Neuron (in vitro differentiated cells): ENCODE results near the gene NR2F6.

ENCODE experiments used
- H2AFZ ChIP-seq: one replicate; pipeline ENCODE4 v1.6.1; 2013; ENCODE audit warnings: low read depth, mild to moderate bottlenecking, inconsistent platforms, low read length, moderate library complexity
- H3K27me3 ChIP-seq: one replicate; pipeline ENCODE4 v1.6.1; 2013; ENCODE audit warnings: low read length; ENCODE audit not compliant: insufficient read depth
- H3K36me3 ChIP-seq: one replicate; pipeline ENCODE4 v1.6.1; 2013; ENCODE audit warnings: low read length; ENCODE audit not compliant: insufficient read depth
- H3K4me1 ChIP-seq: one replicate; pipeline ENCODE4 v1.6.1; 2013; ENCODE audit warnings: low read length; ENCODE audit not compliant: insufficient read depth
- H3K4me3 ChIP-seq: 2 replicates; pipeline ENCODE4 v1.5.1; 2013; ENCODE audit warnings: mild to moderate bottlenecking, low read length, moderate library complexity
- H3K9me3 ChIP-seq: one replicate; pipeline ENCODE4 v1.6.1; 2013; ENCODE audit warnings: low read length

NR2F6 gene

DNA sequence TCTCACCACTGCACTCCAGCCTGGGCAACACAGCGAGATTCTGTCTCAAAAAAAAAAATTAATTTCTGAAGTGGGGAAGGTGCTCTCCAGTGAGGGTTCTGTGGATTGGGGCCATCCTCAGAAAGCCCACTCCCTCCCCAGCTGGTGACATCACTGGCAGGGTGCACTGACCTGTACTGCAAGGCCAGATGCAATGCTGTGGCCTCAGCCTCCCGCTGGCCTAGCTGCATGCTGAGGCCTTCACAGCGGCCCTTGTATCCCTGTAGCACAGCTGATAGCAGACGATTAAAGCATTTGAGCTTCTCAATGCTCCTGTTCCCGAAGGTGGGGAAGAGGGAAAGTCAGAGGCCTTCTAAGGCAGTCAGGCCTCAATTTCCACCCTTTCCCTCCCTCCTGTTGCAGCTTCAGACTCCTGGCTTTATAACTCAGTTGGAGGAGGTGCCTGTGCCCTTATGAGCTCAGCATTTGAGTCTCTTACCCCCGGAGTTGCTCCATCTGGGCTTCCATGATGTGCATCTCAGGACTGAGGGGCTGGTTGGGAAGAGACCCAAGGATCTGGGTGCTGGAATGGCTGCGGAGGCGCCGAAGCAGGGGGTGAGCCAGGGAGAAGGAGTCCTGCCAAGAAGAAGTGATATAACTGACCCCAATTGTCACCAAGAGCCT, 13.5 kb upstream of the NR2F6 start:
- Histone ChIP-seq H3K9me3 (no peaks in the 10 kb centered on the region), H3K4me3 (no peak overlapping the region), H2AFZ (no peak overlapping the region), H3K4me1 (peaks cover 5% of the 10 kb centered on the region), H3K36me3 (no peaks in the 10 kb centered on the region), H3K27me3 (no peaks in the 10 kb centered on the region)

DNA sequence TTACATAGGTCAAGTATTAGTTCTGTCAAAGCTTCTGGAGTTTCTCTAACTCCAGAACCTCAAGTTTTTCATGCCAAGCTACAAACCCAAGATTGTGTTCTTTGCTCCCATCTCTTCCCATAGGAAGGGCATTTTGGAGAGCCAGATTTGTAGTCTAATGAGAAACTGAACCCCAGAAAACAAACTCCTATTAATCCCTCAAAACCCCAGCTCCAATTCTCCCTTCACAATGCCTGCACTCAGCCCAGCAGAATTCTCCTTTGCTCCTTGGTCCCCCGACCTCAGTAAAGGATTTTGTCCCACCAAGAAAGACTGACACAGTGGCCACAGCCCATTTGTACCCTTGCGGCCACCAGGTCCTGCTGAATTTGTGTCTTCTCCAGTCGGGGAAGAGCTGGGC, 10.4 kb upstream of the NR2F6 start:
- Histone ChIP-seq H3K4me1 (peaks cover 5% of the 10 kb centered on the region), H3K9me3 (no peaks in the 10 kb centered on the region), H3K36me3 (no peaks in the 10 kb centered on the region), H2AFZ (no peak overlapping the region), H3K4me3 (no peak overlapping the region), H3K27me3 (no peaks in the 10 kb centered on the region)

DNA sequence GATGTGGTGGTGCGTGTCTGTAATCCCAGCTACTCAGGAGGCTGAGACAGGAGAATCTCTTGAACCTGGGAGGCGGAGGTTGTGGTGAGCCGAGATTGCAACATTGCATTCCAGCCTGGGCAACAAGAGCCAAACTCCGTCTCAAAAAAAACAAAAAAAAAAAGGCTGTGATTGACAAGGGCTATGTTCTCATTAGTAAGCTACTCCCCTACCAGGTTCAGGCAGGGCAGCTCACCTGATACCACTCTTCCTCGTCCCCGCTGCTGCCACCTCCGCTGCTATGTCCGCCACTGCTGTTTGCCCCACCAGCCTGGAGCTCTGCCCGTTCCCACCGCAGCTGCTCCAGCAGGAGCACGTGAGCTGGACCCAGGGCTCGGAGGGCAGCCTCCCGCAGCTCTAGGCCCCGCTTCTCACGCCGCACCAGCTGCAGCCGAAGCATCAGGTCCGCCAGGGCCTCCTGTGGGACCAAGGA, 9.5 kb upstream of the NR2F6 start:
- Histone ChIP-seq H3K36me3 (no peaks in the 10 kb centered on the region), H3K4me1 (peaks cover 3% of the 10 kb centered on the region), H3K27me3 (no peaks in the 10 kb centered on the region), H2AFZ (no peak overlapping the region), H3K9me3 (no peaks in the 10 kb centered on the region), H3K4me3 (no peak overlapping the region)

DNA sequence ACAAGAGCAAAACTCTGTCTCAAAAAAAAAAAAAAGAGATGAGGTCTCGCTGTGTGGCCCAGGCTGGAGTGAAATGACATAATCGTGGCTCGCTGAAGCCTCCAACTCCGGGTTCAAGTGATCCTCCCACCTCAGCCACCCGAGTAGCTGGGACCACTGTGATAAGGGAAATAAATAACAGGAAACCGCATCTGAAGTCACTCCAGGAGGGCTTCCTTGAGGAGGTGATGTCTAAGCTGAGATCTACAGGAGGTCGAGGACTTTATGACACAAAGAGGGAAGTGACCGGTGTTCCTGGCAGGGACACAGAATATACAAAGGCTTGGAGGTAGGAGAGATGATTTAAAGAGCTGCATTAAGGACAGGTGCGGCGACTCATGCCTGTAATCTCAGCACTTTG, 8.9 kb upstream of the NR2F6 start:
- Histone ChIP-seq H3K27me3 (no peaks in the 10 kb centered on the region), H3K36me3 (no peaks in the 10 kb centered on the region), H3K9me3 (no peaks in the 10 kb centered on the region), H3K4me3 (no peak overlapping the region), H2AFZ (no peak overlapping the region), H3K4me1 (peaks cover 3% of the 10 kb centered on the region)

DNA sequence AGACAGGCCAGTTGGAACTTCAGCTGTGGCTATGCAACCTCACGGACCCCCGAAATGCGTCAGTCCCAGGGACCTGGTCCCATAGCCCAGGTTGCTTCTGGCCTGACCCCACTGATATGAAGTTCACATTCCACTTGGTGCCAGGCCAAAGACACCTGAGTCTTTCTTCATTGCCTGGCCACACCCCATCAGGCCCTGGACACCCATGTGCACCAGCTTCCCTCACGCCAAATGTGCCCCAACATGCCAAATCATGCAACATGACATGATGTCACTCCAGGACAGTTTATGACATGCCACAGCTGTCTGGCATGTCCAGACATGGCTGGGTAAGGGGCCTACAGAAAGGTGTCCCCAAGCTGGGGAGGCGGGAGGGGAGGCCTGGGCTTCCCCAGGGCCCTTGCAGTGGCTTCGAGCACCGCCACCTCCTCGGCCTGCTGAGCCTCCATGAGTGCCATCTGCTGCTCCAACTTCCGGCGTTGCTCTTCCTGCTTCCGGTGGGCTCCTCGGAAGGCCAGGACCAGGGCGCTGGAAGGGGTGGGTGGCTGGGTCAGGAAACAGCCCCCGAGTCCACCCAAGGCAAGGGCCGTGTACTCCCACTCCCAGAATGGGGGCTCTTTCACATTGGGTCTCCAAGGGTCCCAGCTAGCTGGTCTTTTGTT, 4.3 kb upstream of the NR2F6 start:
- Histone ChIP-seq H2AFZ (no peak overlapping the region), H3K36me3 (no peaks in the 10 kb centered on the region), H3K9me3 (no peaks in the 10 kb centered on the region), H3K4me3 (no peak overlapping the region), H3K27me3 (no peaks in the 10 kb centered on the region), H3K4me1 (peaks cover 23% of the 10 kb centered on the region)

DNA sequence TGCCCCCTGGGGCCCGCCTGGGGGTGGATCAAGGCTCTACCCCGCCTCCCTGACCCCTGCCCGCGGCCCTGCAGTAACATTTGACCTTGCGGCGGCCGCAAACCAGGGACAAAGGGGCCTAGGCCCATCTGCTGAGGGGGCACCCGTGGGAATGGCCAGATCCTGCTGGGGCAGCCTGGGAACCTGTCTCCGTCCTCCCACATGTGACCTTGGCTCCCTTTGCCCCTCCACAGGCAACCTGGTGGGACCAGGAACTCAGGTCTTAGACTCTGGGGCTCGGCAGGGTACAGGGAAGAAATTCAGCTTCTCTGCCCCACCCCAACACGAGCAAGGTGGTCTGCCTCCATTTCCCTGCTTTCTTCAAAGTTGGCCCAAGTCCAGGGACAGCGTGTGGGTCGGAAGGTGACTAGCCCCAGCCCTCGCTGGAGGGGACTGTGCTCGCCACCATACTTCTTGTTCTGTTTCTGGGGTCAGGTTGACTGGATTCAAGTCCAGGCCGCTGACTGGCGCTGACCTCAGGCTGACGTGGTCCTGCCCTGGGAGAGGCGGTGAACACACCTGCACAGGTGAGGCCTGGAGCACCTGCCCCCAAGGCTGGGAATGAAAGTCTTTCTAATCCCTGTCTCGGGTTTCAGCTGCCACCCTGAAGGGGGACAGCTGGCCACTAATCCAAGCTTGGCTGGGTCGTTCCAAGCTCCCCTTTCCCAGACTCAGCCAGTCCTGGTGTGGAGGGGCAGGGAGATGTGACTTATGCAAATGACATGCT, 2.5 kb upstream of the NR2F6 start:
- Histone ChIP-seq H3K27me3 (no peaks in the 10 kb centered on the region), H3K4me3 (no peak overlapping the region)

DNA sequence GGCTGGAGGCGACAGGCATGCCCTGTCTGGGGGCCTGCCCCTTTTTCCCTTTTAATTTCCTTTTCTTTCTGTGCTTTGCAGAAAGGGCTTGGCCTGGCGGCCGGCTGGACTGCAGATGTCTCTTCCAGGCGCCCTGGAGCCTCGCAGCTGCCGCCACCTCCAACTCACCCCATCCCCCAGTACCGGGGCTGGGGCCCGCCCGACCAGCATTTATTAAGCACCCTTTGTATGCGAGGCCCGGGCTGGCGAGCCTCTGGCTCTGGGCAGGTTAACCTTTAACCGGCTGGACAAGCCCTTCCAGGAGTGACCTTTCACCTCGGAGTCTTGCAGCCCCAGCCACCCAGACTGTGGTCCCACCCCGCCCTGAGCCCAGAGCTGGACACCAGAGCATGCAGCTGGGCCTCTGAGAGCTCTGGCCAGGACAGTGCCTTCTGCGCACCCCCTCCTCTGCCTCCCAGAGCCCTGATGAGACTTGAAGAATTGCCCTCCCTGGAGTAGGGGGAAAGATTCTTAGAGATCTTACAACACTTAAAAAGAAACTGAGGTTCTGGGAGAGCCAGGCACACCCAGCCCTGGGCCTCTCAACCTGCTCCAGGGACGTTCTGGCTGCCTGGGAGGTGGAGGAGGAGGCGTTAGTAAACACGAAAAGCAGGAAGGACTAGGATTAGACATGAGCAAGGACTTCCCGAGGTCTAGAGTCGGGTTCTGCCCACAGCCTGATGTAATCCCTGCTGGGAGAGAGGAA, 1.1 kb upstream of the NR2F6 start:
- Histone ChIP-seq H3K9me3 (no peaks in the 10 kb centered on the region), H3K27me3 (no peaks in the 10 kb centered on the region), H3K36me3 (no peaks in the 10 kb centered on the region), H2AFZ (peak overlapping the region; percentile 13), H3K4me3 (peak overlapping the region; percentile 37), H3K4me1 (peaks cover 37% of the 10 kb centered on the region)

More for the DNA sequence above, 2.5 kb upstream of the NR2F6 start:
- Histone ChIP-seq H2AFZ (no peak overlapping the region), H3K36me3 (no peaks in the 10 kb centered on the region), H3K4me1 (peaks cover 35% of the 10 kb centered on the region), H3K9me3 (no peaks in the 10 kb centered on the region)

DNA sequence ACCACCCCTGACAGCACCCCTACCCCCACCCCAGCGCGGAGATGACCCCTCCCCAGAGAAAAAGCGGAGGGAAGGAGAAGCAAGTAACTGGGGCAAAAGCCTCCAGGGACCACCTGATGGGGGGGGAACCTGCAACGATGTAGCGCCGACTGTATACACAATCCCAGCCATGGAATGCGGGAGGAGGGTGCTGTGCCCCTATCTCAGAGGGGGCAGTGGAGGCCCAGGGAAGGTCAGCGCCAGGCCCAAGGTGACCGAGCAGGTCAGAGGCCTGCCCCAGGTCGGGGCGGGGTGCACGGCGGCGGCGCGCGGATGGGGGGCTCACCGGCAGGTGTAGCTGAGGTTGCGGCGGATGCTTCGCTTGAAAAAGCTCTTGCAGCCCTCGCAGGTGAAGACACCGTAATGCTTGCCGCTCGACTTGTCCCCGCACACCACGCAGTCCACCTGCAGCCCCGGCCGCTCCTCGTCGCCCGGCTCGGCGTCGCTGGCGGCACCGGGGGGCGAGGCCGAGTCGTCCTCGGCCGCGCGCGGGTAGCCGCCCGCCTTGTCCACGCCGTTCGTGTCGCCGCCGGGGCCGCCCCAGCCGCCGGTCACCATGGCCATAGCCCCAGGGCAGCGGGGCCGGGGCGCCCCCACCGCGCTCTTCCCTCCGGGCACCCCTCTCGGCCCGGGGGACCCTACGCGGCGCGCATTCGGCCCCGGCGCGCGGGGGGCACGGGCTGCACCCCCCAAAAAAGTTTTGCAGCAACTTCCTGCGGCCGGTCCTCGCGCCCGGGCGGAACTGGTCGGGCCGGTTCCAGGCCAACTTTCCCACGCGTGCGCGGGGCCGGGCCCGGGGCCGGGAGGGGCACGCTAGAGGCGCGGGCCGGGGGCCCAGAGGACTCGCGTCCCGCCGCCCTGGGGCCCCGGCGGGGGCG, 843 bp downstream of the NR2F6 start:
- no peaks in the 10 kb centered on the region for H3K9me3 ChIP-seq
- peak overlapping the region; percentile 98 for H3K4me3 ChIP-seq
- H3K27me3 ChIP-seq = no peaks in the 10 kb centered on the region
- peaks cover 7% of the 10 kb centered on the region for H3K36me3 ChIP-seq
- no peak overlapping the region for H2AFZ ChIP-seq
- peaks cover 46% of the 10 kb centered on the region for H3K4me1 ChIP-seq

DNA sequence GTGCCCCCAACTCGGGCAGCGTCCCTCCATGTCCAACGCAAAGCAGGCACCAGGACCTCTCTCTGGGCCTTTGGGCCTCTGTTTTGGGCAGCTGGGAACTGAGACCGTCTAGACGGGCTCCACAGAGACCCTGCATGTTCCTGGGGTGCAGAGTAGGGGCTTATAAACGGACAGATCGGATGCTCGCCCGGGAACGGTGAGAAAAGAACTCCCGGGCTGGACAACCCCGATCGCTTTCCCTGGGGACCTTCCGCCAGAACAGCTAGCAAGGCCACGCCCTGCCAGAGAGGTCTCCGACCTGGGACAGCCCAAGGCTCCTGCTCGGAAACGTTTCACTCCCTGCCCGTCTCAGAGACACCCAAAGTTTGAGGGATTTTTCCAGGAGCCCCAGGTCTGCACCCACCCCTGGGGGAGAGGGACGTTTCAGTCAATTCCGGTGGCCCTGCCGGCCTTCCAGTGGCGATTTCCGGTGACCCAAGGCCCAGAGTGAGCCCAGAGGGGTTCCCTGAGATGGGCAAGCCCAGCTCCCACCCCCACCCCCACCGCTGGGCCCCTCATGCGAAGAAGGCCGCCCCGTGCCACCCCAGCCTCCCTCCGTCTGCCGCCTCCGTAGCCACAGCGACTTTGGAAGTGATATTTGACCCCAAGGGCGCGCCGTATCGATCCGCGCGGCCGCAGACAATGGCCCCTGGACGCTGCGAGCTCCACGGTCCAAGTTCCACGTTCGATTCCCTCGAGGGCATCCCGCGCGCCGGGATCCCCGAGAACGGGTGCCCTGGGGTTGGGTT, 1.7 kb downstream of the NR2F6 start:
- Histone ChIP-seq H3K36me3 (peaks cover 7% of the 10 kb centered on the region), H3K4me3 (peak overlapping the region; percentile 98), H3K4me1 (peaks cover 45% of the 10 kb centered on the region), H3K9me3 (no peaks in the 10 kb centered on the region), H2AFZ (no peak overlapping the region), H3K27me3 (no peaks in the 10 kb centered on the region)

DNA sequence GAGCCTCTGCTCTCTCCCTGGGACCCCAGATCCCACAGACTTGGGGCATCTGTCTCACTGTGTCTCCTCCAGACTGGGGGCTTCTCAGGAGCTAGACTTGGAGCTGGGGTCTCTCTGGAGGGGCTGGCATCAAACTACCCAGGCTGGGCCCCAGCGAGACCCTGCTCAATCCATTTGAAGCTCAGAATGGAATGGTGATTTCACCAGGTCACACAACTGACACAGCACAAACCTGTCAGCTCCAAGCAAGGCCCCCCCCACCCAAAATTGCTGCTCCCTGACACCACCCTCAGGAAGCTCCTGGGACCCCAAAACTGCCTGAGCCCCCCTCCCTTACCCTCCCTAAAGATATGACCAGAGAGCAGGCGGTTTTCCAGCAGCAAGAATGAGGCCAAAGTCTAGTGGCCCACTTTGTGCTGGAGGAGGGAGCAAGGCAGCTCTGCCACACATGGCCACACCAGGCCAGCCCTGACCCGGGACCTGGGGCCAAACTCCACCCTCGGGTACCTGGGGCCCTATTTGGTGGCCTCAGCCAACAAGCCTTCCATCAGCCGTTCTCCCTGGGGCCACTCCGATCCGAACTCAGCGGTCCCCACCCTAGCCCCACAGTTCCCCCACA, 2.4 kb downstream of the NR2F6 start:
- no peaks in the 10 kb centered on the region for H3K27me3 ChIP-seq
- peaks cover 39% of the 10 kb centered on the region for H3K4me1 ChIP-seq
- H3K9me3 ChIP-seq = no peaks in the 10 kb centered on the region
- peak overlapping the region; percentile 98 for H3K4me3 ChIP-seq
- peaks cover 12% of the 10 kb centered on the region for H3K36me3 ChIP-seq
- H2AFZ ChIP-seq = no peak overlapping the region

DNA sequence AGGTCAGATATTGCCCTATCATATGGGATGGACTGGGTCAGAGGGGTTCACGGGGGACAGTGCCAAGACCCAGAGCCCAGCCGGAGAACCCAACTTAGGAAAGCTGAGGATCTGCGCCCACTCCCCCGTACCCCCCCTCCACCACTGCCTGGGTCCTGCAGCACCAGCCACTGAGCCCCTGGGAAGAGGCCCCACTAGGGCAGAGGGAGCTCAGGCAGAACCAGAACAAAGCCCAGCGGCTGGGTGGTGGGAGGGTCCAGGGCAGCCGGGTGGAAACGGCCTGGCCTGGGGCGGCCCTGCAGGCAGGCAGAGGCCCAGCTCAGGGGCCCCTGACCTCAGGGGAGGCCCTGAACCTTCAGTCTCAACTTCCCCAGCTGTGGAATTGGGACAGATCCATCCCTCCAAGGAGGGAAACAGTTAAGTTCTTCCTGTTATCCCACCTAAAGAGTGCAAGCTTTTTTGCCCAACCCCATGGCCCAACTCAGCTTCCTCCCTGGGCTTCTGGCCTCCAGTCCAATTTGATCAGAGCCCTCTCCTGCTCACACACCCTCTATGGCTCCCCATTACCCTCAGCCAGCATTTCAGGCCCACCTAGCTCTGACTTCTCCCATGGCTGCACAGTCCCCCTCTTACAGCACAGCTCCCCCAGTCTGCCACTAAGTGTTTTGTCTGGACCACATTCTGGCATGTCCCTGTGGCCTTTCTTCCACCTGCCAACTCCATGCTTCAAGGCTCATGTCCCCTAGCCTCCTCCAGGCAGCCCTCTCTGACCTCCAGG, 3.1 kb downstream of the NR2F6 start:
- Histone ChIP-seq H3K36me3 (peaks cover 13% of the 10 kb centered on the region), H3K9me3 (no peaks in the 10 kb centered on the region), H3K27me3 (no peaks in the 10 kb centered on the region), H3K4me3 (no peak overlapping the region), H2AFZ (no peak overlapping the region), H3K4me1 (peaks cover 32% of the 10 kb centered on the region)
